Hepatic stellate cell (primary cell): ENCODE results near the gene HSFX3.
A peak's percentile ranks its signal among the peaks of the same experiment; 100 is the strongest.
"Not testable (repeated sequence)": the region's sequence is repeated elsewhere in the genome, so short reads cannot be mapped to it uniquely, and the experiment has no call there.

ENCODE experiments used
- DNase-seq: peaks from one replicate; pipeline ENCODE4 v3.0.0; 2011; ENCODE audit warnings: low spot score

Gene HSFX3

DNA sequence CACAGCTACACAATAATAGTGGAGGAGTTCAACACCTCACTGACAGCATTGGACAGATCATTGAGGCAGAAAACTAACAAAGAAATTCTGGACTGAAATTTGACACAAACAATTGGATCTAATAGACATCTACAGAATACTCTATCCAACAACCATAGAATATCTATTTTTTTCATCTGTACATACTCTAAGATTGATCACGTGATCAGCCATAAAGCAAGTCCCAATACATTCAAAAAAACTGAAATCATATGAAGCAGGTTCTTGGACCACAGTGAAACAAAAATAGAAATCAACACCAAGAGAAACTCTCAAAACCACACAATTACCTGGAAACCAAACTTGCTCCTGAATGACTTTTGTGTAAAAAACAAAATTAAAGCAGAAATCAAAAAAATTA, 32.4 kb downstream of the HSFX3 start:
- DNase-seq: no peak

DNA sequence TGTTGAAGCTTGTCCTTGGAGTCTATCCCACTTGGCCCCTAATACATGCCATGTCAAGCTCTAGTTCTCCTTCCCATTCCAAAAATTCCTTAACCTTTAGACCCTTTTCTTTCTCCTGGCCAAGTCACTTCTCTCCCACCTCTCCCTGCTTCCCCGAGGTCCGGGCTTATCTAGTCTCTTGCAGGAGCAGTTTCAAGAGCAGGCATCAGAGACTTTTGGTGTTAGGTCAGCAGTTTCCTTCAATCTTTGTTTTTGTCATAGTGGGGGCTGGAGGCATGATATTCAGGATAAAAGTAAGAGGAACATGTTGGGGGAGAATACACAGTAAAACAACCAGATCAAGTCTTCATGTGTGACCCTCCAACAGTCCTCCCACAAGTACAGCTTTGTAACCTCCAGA, 33.1 kb downstream of the HSFX3 start:
- DNase-seq: no peak

DNA sequence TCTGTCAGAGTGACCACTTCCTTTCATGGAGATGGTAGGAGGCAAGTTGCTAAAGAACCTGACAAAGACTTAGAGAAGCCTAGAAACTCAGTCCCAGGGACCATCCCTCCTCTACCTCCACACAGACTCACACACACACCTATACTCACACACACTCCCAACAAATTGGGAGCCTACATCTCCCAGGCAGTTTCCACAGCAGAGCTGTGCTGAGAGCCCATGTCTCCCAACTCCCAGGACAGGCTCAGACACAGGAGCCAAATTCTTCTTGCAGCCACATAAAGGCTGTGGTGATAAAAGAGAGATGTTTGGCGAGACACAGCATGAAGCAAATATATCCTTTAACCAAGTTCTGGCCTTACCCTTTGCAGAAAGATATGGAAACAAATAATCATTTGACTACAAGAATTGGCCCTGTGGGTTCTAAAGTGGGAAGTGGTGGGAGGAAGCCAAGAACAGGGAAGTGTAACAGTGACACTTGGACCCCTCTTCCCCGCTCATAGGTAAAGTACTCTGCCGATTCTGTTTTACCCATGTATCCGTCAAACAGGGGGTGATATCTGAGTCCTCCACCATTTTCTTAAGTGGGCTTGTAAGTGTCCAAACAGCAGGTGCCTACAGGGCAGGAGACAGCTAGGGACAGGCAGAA, 33.6 kb downstream of the HSFX3 start:
- no peak for DNase-seq

DNA sequence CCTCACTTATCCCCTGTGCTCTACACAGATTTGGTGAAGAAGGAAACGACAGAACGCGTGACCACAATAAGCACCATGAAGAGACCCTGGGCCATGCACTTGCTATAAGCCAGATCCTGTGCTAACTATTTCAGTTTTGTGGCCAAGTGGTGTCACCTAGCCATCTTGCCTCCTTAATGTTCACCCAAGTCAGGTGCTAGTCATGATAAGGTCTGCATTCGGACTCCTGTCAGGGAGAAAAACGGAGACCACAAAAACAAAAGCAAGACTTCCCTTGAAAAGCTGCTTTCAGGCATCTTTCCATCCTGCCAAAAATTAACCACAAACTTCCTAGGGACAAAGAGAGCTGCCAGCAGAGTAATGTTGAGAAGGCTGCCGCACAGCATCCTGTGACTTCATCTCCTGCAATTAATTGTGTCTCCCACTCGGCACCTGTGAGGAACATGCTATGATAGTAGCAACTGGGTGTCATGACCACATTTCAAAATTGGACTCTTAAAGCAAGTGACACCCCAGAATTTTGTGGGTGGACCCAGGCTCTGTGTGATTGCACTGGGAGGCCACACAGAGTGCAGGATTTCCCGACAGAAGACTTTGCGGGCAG, 35.8 kb downstream of the HSFX3 start:
- DNase-seq: no peak

DNA sequence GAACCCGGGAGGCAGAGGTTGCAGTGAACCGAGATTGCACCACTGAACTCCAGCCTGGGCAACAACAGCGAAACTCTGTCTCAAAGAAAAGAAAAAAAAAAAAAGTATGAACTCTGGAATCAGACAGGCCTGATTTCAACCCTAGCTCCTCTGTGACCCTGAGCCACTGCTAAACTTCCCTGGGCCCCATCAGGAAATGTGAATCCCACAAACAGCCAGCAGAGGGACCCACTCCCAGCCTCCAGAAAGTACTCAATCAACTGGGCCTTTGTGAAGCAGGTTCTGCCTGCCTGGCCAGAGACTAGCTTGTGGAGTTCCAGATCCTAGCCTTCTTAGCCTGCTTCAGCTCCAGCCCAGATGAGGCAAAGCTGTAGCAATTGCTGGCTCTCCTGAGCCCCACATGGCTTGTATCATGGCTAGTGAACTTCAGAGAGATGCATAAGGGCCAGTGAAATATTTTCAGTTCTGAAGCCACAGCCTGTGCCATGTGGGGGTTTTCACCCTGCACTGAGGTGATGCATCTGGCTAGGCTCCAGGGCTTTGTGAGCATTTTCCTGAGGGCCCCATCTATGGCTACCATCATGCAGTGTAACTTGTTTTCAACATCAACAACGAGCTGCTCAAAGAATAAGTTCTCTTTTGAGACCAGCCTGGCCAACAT, 37.4 kb downstream of the HSFX3 start:
- DNase-seq: peak; percentile 53

DNA sequence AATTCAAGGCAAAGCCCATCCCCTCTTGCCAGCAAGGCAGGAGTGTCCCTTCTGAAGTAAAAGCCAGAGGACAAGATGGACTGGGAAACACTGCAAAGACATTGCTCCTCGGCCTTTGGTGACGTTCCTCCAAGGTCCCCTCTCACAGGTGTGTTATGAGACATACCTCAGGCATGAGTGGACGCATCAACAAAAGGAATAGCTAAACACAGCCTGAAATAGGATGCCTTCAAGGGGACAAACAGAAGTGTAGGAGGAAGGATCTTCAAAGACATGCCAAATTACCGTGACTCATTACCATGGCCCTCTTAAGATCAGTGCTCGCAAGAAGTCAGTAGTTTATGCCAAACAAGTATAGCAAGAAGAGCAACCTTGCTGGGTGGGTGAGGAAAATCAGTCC, 38.6 kb downstream of the HSFX3 start:
- no peak for DNase-seq

DNA sequence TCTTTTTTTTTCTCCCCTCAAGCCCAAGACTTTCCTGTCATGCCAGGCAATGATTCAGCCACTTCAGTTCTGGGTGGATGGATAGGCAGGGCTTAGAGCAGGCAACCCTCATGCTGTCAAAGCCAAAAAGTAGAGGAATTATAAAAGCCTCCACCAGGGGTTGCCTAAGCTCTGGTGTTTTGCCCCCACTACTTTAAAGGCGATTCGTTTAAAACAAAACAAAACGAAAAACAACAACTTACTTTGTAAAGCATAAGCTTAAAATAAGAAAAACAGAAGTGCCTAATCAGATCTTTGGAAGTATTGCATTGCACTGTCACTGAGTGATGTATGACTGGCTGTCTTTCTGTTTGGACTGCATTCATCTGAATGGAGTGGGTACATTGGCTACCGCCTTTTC, 39.3 kb downstream of the HSFX3 start:
- no peak for DNase-seq

DNA sequence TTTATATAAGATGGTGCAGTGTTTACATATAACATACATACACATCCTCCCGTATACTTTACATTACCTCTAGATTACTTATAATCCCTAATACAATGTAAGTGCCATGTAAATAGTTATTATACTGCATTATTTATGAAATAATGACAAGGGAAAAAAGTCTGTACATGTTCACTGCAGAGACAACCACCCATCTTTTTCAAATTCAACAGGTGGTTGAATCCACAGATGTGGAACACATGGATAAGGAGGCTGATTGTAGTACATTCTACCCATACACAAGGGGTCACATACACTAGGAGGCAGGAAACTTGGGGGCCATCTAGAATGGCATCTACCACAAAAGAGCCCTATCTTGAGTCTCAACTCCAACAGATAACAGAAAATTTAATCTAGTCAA, 41.3 kb downstream of the HSFX3 start:
- no peak for DNase-seq

DNA sequence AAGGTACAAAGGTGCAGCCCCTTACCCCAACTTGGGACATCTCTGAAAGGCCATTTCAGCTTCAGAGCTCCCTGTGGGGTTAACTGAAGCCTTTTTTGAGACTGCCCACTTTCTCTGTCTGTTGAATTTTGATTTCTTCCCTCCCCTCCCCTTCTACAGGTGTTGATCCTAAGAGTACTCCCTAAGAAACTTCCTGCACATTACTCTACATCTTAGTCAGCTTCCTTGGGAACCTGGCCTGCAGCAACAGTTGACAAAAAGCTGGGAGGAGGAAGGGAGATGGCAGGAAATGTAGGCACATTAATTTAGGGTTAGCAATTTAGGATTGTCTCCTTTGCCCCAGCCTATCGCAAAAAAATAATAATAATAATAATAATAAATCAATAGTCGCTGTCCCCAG, 43.4 kb downstream of the HSFX3 start:
- DNase-seq: no peak

DNA sequence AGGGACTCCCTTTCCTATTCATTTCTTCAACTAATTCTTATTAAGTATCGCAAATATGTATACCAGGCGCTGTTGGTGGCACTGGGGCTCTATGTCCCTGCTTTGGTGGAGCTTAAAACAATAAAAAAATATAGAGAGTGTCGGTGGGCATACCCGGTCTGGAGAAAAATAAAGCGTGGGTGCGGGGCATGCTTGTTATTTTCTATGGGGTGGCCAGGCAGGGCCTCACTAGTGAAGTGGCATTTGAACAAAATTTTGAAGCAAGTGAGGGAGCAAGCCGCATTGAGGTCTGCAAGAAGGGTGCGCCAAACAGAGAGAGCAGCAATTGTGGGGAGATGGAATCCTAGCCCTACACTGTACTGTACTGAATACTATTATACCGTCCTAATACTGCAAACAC, 44.1 kb downstream of the HSFX3 start:
- DNase-seq: no peak

DNA sequence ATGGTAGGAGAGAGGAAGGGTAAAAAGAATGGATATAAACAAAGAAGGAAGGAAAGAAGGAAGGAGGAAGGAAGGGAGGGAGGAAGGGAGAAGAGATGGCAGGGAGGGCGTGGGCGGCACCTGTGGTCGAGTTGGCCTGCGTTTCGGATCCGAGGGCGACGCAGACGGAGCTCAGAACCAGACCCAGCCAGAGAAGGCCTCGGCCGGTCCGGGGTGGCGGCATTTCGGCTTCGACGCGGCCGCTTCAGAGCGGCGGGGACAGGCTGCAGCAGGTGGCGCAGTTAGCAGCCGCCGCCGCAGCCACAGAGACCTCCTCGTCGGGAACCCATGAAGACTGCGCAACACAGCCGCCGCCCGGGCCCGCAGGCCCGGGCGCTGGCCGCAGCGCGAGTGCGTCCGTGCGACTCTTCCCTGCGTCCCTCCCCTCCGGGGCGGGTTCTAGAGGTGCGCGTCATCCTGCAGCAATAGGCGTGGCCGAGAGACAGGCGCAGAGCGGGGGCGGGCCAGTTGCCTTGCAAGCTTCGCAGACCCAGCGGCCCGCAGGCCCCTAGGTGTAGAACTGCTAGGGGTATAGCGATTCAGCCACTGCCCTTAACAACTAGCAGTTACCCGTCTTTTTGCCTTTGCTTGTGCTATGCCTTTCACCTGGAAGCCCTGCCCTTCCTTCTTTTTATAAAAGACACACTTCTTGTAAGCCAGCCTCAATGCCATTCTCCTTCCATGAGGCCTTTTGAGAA, 44.6 kb downstream of the HSFX3 start, which contains the start of gene IDS:
TSS of gene IDS (minus strand) at position 392 of the 737 bp plus-strand sequence. CDS start at position 223, 169 bp downstream.
- DNase-seq: peak; percentile 77

DNA sequence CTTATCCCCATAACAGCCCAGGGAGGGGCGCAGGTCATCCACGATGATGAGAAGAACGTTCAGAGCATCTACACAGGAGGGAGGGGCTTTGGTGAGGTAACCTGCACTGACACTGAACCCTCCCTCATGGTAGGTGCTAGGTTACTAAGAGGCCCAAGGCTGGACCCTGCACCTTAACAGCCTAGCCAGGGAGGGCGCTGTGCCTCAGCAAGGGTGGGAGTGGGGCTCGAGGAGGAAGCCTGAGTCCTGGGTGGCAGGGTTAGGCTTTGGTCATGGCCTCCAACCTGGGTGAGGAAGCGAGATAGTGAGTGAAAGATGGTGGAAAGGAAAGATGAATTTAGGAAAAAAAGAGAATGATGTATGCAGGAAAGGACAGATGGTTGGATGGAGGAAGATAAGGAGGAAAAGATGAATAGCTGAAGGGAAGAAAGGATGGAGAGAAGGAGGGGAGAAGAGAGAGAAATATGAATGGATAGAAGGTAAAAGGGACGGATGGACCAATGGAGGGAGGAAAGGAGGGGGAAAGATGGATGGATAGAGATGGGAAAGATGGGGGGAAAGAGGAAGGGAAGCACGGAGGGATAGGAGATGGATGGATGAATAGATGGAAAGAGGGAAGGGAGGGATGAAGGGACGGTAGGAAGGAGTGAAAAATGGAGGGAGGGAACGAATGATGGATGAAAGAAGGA, 45.4 kb downstream of the HSFX3 start:
- no peak for DNase-seq

DNA sequence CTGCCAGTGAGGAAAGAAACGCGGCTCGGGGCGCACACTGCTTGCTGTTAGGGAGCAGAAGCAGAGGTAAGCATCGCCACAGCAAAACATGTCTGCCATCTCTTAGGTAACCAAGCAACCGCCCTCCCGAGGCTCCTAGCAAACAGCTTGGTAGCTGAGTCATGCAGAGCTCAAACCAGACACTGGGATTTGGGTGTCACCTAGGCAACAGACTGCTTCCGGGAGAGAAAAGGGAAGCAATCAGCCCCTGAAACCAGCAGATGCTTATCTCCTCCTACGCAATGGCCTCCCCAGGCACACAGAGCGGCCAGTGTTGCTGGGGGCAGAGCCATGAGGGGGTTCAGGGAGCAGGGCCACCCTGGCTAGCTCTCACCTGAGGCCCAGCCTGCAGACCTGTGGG, 46.3 kb downstream of the HSFX3 start:
- DNase-seq: not testable (repeated sequence)

DNA sequence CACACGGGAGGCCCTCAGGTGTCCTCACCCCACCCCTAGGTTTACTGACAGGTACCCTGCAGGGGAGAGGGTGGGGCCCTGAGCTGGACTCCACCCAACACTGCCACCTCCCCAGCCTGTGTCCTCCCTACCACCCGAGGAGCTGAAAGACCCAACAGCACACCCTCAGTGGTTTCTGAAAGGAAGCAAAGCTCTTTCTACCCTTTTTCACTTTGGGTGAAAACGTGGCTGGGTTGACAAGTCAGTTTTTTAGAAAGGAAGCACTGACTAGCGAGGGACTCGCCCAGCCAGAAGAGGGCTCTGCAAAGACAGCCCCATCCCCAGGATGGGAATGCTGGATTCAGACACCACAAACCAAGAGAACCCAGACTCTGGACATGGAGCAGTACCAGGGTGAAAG, 46.8 kb downstream of the HSFX3 start:
- not testable (repeated sequence) for DNase-seq

DNA sequence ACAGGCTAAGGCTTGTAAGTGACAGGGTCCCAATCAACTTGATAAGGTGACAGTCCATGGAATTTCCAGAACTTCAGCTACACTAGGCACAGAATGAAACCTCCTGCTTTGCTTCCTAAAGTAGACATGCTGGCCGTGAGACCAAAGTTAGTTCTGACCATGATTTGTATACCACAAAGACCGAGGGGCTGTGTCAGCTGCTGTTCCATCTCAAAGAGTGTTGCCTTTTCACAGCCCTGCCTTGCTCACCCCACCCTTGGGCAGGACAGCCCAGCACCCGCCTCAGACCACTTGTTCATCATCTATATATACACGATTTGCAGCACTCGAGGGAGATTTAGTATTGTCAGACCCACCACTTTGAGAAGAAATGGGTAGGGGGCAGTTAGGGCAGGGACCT, 50.0 kb downstream of the HSFX3 start:
- DNase-seq: no peak

DNA sequence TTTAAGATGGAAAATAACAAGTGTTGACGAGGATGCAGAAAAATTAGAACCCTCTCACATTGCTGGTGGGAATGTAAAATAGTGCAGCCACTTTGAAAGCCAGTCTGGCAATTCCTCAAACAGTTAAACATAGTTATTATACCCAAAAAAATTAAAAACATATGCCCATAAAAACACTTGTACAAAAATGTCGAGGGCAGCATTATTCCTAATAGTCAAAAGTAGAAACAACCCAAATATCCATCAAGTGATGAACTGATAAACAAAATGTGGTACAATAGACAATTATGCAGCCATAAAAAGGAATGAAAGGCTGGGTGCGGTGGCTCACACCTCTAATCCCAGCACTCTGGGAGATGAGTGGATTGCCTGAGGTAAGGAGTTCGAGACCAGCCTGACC, 51.0 kb downstream of the HSFX3 start:
- no peak for DNase-seq
